ENCODE data around the gene TRIM65. TPM values are rescaled to one million over a fixed set of nuclear protein-coding genes. Genes with fewer than 3 reads are reported as not detected.

The TRIM65 gene
- total and polyA plus RNA-seq, 2 of the 13 experiments (the other 11 are each of a cell fraction or from before 2014, with no cell fraction given) = 10.3 to 22.4 TPM

GRCh38 chr17:75892556-75893224 is 4.1 kb downstream of the TRIM65 start (continued):
- TF ChIP-seq SAFB2 (CRISPR knock-in tag; IDR thresholded peaks at IDR 0.05; ENCODE audit: borderline replicate concordance, low read depth) (no peak), ZEB1 (IDR thresholded peaks at IDR 0.05; ENCODE audit: insufficient replicate concordance, low read depth) (peak; percentile 44), ZNF547 (CRISPR knock-in tag; IDR thresholded peaks at IDR 0.05) (no peak), TCF7L2 (IDR thresholded peaks at IDR 0.05; ENCODE audit: low read depth, low read length) (no peak), ZNF317 (CRISPR knock-in tag; IDR thresholded peaks at IDR 0.05) (0 out of 2 replicates have a peak, but pooled peaks have one; percentile 41), ATF4 (CRISPR knock-in tag; IDR thresholded peaks at IDR 0.05) (no peak), LRRFIP1 (CRISPR knock-in tag; conservative IDR thresholded peaks at IDR 0.05) (no peak), ZNF556 (CRISPR knock-in tag; IDR thresholded peaks at IDR 0.05; ENCODE audit: borderline replicate concordance) (peak; percentile 53; the same call in 1 of the 2 replicates), GLMP (CRISPR knock-in tag; IDR thresholded peaks at IDR 0.05; ENCODE audit: borderline replicate concordance) (no peak), NFYC (CRISPR knock-in tag; IDR thresholded peaks at IDR 0.05) (peak; percentile 55), NFIC (IDR thresholded peaks at IDR 0.05; ENCODE audit: low read length) (no peak), RORA (CRISPR knock-in tag; IDR thresholded peaks at IDR 0.05) (no peak), RARG (CRISPR knock-in tag; IDR thresholded peaks at IDR 0.05; ENCODE audit: low read depth) (no peak), ZNF839 (CRISPR knock-in tag; IDR thresholded peaks at IDR 0.05; ENCODE audit: borderline replicate concordance) (peak; percentile 33; the same call in 1 of the 2 replicates), KDM1A (CRISPR knock-in tag; IDR thresholded peaks at IDR 0.05) (no peak), ZNF570 (CRISPR knock-in tag; IDR thresholded peaks at IDR 0.05; ENCODE audit: borderline replicate concordance) (0 out of 2 replicates have a peak, but pooled peaks have one; percentile 46), ZIK1 (CRISPR knock-in tag; IDR thresholded peaks at IDR 0.05; ENCODE audit: borderline replicate concordance, low read depth) (no peak; the same call in 1 of the 2 replicates), MBD4 (IDR thresholded peaks at IDR 0.05; ENCODE audit: borderline replicate concordance, low read length) (no peak), JUN (CRISPR knock-in tag; IDR thresholded peaks at IDR 0.05) (no peak), ZNF12 (CRISPR knock-in tag; IDR thresholded peaks at IDR 0.05) (peak; percentile 68), HMGXB4 (CRISPR knock-in tag; IDR thresholded peaks at IDR 0.05; ENCODE audit: borderline replicate concordance in 1 of 2, low read depth in 1 of 2) (peak; percentile 35 to 55; a peak in 2 of 4 replicates), SP5 (CRISPR knock-in tag; IDR thresholded peaks at IDR 0.05; ENCODE audit: borderline replicate concordance, low read depth) (0 out of 2 replicates have a peak, but pooled peaks have one; percentile 15), NFATC3 (CRISPR knock-in tag; IDR thresholded peaks at IDR 0.05) (no peak), ZNF552 (CRISPR knock-in tag; IDR thresholded peaks at IDR 0.05; ENCODE audit: borderline replicate concordance) (0 out of 2 replicates have a peak, but pooled peaks have one; percentile 47)

Data from HepG2 (cell line).